ENCODE data around the gene TNRC6C.
"Not testable (repeated sequence)": the region's sequence is repeated elsewhere in the genome, so short reads cannot be mapped to it uniquely, and the experiment has no call there.

TNRC6C gene

GRCh38 chr17:77965352-77965751 lies 6.8 kb downstream of the TNRC6C start:
- DNase-seq = no peak

- DNase-seq = no peak
Observed at GRCh38 chr17:77966476-77966875, 8.0 kb downstream of the TNRC6C start.

GRCh38 chr17:77968788-77969187 lies 10.3 kb downstream of the TNRC6C start:
- DNase-seq = peak; percentile 46

- not testable (repeated sequence) for DNase-seq
Observed at GRCh38 chr17:77972271-77972670, 13.8 kb downstream of the TNRC6C start.

GRCh38 chr17:77973953-77974352 lies 15.4 kb downstream of the TNRC6C start:
- DNase-seq = no peak

- DNase-seq = no peak
Observed at GRCh38 chr17:77974396-77974795, 15.9 kb downstream of the TNRC6C start.

- not testable (repeated sequence) for DNase-seq
Observed at GRCh38 chr17:77982430-77982829, 23.9 kb downstream of the TNRC6C start.

GRCh38 chr17:77990301-77990700 lies 31.8 kb downstream of the TNRC6C start:
- no peak for DNase-seq

- DNase-seq = not testable (repeated sequence)
Observed at GRCh38 chr17:77993735-77994134, 35.2 kb downstream of the TNRC6C start.

- no peak for DNase-seq
Observed at GRCh38 chr17:77995146-77995852, 36.8 kb downstream of the TNRC6C start.

- no peak for DNase-seq
Observed at GRCh38 chr17:77996256-77996655, 37.8 kb downstream of the TNRC6C start.

- peak; percentile 45 for DNase-seq
Observed at GRCh38 chr17:77999413-78000173, 41.1 kb downstream of the TNRC6C start.

GRCh38 chr17:78000341-78000740 lies 41.8 kb downstream of the TNRC6C start:
- no peak for DNase-seq

GRCh38 chr17:78001182-78001581 lies 42.7 kb downstream of the TNRC6C start:
- peak; percentile 91 for DNase-seq

GRCh38 chr17:78001612-78002011 lies 43.1 kb downstream of the TNRC6C start:
- DNase-seq = no peak

- DNase-seq = peak; percentile 84
Observed at GRCh38 chr17:78002166-78002565, 43.7 kb downstream of the TNRC6C start.

- no peak for DNase-seq
Observed at GRCh38 chr17:78005452-78006171, 47.1 kb downstream of the TNRC6C start.

GRCh38 chr17:78006338-78006737 lies 47.8 kb downstream of the TNRC6C start:
- no peak for DNase-seq

GRCh38 chr17:78007647-78008046 lies 49.1 kb downstream of the TNRC6C start:
- DNase-seq = no peak

GRCh38 chr17:78010759-78011158 lies 52.3 kb downstream of the TNRC6C start:
- DNase-seq = no peak

GRCh38 chr17:78012428-78012827 lies 53.9 kb downstream of the TNRC6C start:
- DNase-seq = no peak

GRCh38 chr17:78013683-78014467 lies 55.4 kb downstream of the TNRC6C start:
- DNase-seq = peak; percentile 77

- peak; percentile 64 for DNase-seq
Observed at GRCh38 chr17:78014646-78015045, 56.1 kb downstream of the TNRC6C start.
